Thyroid gland (tissue), 4 donors: ENCODE results near the gene VSIG2.
"Not testable (repeated sequence)": the region's sequence is repeated elsewhere in the genome, so short reads cannot be mapped to it uniquely, and the experiment has no call there.

ENCODE experiments used
- POLR2A ChIP-seq, 2 donors: fragments of 450-650 bp; IDR thresholded peaks; one replicate each; pipeline ENCODE4 v1.6.1; 2017; ENCODE audit warnings: antibody characterized with exemption in 2 of 2, mild to moderate bottlenecking in 2 of 2, moderate library complexity in 1 of 2
- TF ChIP-seq, protein P1 (sequence below), 6 experiments: fragments of 200-600 bp in 3 of 6; fragments of 450-650 bp in 3 of 6; sonication (generic) in 3 of 6; IDR thresholded peaks; one replicate each; pipeline ENCODE4 v1.5.1; 2016 to 2019; ENCODE audit warnings: antibody characterized with exemption in 6 of 6, mild to moderate bottlenecking in 2 of 6, inconsistent platforms in 1 of 6, moderate library complexity in 1 of 6

DNA sequence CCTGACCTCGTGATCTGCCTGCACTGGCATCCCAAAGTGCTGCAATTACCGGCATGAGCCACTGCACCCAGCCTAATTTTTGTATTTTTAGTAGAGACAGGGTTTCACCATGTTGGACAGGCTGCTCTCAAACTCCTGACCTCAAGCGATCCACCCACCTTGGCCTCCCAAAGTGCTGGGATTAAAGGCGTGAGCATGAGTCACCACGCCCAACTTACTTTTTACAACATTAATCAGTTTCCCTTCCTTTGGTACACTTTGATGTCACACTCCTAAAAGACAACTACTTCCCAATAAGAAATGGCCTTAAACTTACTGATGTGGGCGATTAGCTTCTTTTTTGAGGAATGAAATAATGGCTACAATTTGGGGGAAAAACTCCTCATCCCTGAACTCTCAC is 18.9 kb upstream of the VSIG2 start:
- TF ChIP-seq, protein P1, sequence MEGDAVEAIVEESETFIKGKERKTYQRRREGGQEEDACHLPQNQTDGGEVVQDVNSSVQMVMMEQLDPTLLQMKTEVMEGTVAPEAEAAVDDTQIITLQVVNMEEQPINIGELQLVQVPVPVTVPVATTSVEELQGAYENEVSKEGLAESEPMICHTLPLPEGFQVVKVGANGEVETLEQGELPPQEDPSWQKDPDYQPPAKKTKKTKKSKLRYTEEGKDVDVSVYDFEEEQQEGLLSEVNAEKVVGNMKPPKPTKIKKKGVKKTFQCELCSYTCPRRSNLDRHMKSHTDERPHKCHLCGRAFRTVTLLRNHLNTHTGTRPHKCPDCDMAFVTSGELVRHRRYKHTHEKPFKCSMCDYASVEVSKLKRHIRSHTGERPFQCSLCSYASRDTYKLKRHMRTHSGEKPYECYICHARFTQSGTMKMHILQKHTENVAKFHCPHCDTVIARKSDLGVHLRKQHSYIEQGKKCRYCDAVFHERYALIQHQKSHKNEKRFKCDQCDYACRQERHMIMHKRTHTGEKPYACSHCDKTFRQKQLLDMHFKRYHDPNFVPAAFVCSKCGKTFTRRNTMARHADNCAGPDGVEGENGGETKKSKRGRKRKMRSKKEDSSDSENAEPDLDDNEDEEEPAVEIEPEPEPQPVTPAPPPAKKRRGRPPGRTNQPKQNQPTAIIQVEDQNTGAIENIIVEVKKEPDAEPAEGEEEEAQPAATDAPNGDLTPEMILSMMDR (IDR thresholded peaks at IDR 0.05) = not testable (repeated sequence)
- TF ChIP-seq POLR2A (IDR thresholded peaks at IDR 0.05) = not testable (repeated sequence)
